RWPE1 (cell line): Measurements from ENCODE around the gene XPNPEP2.

Source experiments
- CTCF ChIA-PET: fragments of 350-600 bp; sonication (Branson Sonifier 250); formaldehyde crosslinking; extraction: SDS; loops from one replicate; lab custom pipeline; 2021; lab: Yijun Ruan, JAX
- POLR2A ChIA-PET: fragments of 400-600 bp; formaldehyde crosslinking; extraction: SDS; loops from one replicate; lab custom pipeline; 2020; ENCODE audit warnings: antibody characterized with exemption; ENCODE audit not compliant: low non-redundant PET; lab: Yijun Ruan, JAX
- DNase-seq: peaks from one replicate; pipeline ENCODE4 v3.0.0; 2012; ENCODE audit warnings: low spot score
- H3K27ac ChIP-seq: fragments of 450-650 bp; 2 replicates; pipeline ENCODE4 v1.5.1; 2017
- CTCF ChIP-seq: fragments of 450-650 bp; conservative IDR thresholded peaks from 2 replicates; pipeline ENCODE4 v1.5.1; 2017; ENCODE audit warnings: low read depth, mild to moderate bottlenecking

The XPNPEP2 gene

GRCh38 chrX:129695937-129696336, 42.8 kb upstream of the XPNPEP2 start:
- no peak for TF ChIP-seq CTCF
- ChIA-PET POLR2A (no interaction called here), CTCF (no interaction called here)
- no peak overlapping the region for H3K27ac ChIP-seq
- no peak for DNase-seq

DNA sequence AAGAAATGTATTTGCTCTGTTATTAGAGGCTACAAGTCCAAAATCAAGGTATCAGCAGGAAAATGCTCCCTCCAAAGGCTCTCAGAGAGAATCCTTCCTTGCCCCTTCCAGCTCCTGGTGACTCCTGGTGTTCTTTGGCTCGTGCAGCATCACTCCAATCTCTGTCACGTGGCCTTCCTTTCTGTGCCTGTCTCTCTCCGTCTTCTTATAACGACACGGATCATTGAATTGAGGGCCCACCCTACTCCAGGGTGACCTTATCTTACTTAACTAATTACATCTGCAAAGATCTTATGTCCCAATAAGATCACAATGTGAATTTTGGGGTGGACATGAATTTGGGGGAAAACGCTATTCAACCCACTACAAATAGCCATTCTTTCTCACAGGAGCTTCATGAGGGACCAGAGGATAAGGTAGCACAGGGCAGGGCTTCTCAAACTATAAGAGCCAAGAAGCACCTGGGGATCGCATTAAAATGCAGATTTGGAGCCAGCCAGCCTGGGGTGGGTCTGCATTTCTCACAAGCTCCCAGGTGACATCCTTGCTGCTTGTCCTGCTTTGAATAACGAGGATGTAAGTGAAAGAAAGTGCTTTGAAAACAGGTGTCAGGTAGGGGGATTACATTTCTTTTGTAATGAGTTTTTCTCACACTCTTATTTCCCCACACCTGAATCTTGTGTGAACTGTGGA, 42.2 kb upstream of the XPNPEP2 start:
- ChIA-PET CTCF (no interaction called here), POLR2A (no interaction called here)
- TF ChIP-seq CTCF: no peak
- H3K27ac ChIP-seq: no peak overlapping the region
- no peak for DNase-seq

GRCh38 chrX:129697204-129697829, 41.5 kb upstream of the XPNPEP2 start:
- no peak for DNase-seq
- H3K27ac ChIP-seq: no peak overlapping the region
- CTCF ChIA-PET: interaction anchor here (1.1 kb wide), 1 partner anchor 29 kb away, joined by 4 read pairs; no protein-coding TSS in a partner anchor
- no peak for TF ChIP-seq CTCF
- POLR2A ChIA-PET: no interaction called here

GRCh38 chrX:129698150-129698549, 40.6 kb upstream of the XPNPEP2 start:
- peak; percentile 36 for DNase-seq
- ChIA-PET CTCF (interaction anchor here (1.1 kb wide), 1 partner anchor 29 kb away, joined by 4 read pairs; no protein-coding TSS in a partner anchor), POLR2A (no interaction called here)
- no peak overlapping the region for H3K27ac ChIP-seq
- no peak for TF ChIP-seq CTCF

GRCh38 chrX:129700536-129700935, 38.2 kb upstream of the XPNPEP2 start:
- no peak for TF ChIP-seq CTCF
- no peak overlapping the region for H3K27ac ChIP-seq
- DNase-seq: no peak
- ChIA-PET POLR2A (no interaction called here), CTCF (no interaction called here)

DNA sequence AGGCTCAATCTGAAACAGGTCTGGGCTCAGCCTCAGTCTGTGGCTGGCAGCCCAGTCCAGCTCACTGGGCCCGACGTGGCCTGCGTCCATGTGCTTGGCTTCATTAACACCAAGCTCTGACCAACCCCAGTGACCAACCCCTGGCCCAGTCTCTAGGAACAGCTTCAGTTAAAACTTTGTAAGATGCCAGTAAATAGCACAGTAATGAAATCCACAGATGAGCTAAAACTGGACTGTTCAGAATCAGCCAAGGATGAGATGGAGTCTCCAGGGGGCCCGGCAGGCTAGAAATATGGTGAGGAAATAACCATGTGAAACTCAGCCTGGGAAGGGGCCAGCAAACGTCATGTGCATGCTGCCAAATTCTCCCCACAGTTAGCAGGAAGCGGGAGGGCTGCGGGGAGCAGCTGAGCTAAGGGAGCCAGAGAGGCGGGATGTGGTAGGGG, 37.1 kb upstream of the XPNPEP2 start:
- CTCF ChIA-PET: interaction anchor here (0.7 kb wide), 1 partner anchor 11 kb away, joined by 3 read pairs; no protein-coding TSS in a partner anchor
- POLR2A ChIA-PET: no interaction called here
- H3K27ac ChIP-seq: no peak overlapping the region
- no peak for DNase-seq
- TF ChIP-seq CTCF: no peak
